GM12875 (cell line): ENCODE measurements around the gene PRKRIP1.

ENCODE experiments used
- H3K4me3 ChIP-seq: one replicate; pipeline ENCODE4 v1.5.1; 2011; ENCODE audit warnings: low read depth, low read length, control low read depth
- CTCF ChIP-seq: IDR thresholded peaks from 2 replicates; pipeline ENCODE4 v1.5.1; 2011; ENCODE audit warnings: low read depth, mild to moderate bottlenecking, control low read depth, inconsistent platforms, low read length, moderate library complexity, borderline replicate concordance; ENCODE audit not compliant: insufficient read depth

The PRKRIP1 gene

GRCh38 chr7:102387064-102387463 lies 9.1 kb upstream of the PRKRIP1 start:
- no peak for TF ChIP-seq CTCF
- H3K4me3 ChIP-seq, result no peak overlapping the region

- no peak overlapping the region for H3K4me3 ChIP-seq
- no peak for TF ChIP-seq CTCF
Measured at GRCh38 chr7:102389810-102390209, 6.4 kb upstream of the PRKRIP1 start.

- TF ChIP-seq CTCF, result peak; percentile 93
- H3K4me3 ChIP-seq, result no peak overlapping the region
Measured at GRCh38 chr7:102390697-102391484, 5.3 kb upstream of the PRKRIP1 start.

- H3K4me3 ChIP-seq, result no peak overlapping the region
- no peak for TF ChIP-seq CTCF
Measured at GRCh38 chr7:102392330-102392729, 3.8 kb upstream of the PRKRIP1 start.

GRCh38 chr7:102393467-102393866 lies 2.7 kb upstream of the PRKRIP1 start:
- no peak for TF ChIP-seq CTCF
- H3K4me3 ChIP-seq, result no peak overlapping the region

- TF ChIP-seq CTCF, result no peak
- peak overlapping the region; percentile 43 for H3K4me3 ChIP-seq
Measured at GRCh38 chr7:102395592-102395872, 631 bp upstream of the PRKRIP1 start.

- no peak for TF ChIP-seq CTCF
- peak overlapping the region; percentile 96 for H3K4me3 ChIP-seq
Measured at GRCh38 chr7:102396710-102397019, 502 bp downstream of the PRKRIP1 start.
